HCT116 (cell line): ENCODE measurements around the gene ACTL10. TPM values are rescaled to one million over a fixed set of nuclear protein-coding genes. Genes with fewer than 3 reads are reported as not detected.
A peak's percentile ranks its signal among the peaks of the same experiment; 100 is the strongest.

Source experiments
- ATAC-seq: fragments of 200-7000 bp; cut with Tn5 transposase; 2 replicates; pipeline ENCODE4 v1.9.1; 2020; ENCODE audit warnings: mild to moderate bottlenecking, moderate library complexity
- BruUV-seq: library from RNA; stranded (reverse); fragments of 400-500 nt; replicated peaks from 2 replicates; lab custom pipeline; 2021; lab: Mats Ljungman, UMichigan
- CTCF ChIA-PET: fragments of 300-600 bp; sonication (Branson Sonifier 250); formaldehyde crosslinking; loops from one replicate; lab custom pipeline; 2021; ENCODE audit warnings: antibody characterized with exemption; lab: Charles Lee
- POLR2A ChIA-PET: fragments of 300-600, 350-600 bp; sonication (Branson Sonifier 250); formaldehyde crosslinking; loops from one replicate; lab custom pipeline; 2021; ENCODE audit warnings: antibody characterized with exemption; lab: Charles Lee
- RAD21 ChIA-PET, 2 experiments: fragments of 300-600 bp; sonication (Branson Sonifier 250); formaldehyde crosslinking; loops; one replicate each; lab custom pipeline; 2023; ENCODE audit warnings: low total read pairs in 2 of 2; ENCODE audit not compliant: uncharacterized antibody in 2 of 2, unreplicated experiment in 2 of 2, low non-redundant PET in 1 of 2; lab: Charles Lee
- DNase-seq: peaks from one replicate; pipeline ENCODE4 v3.0.0-alpha.2; 2010; ENCODE audit warnings: low read depth, low spot score
- H2AFZ ChIP-seq: fragments of 200-600 bp; shearing (Covaris generic), sonication (generic); 2 replicates; pipeline ENCODE4 v1.6.1; 2017; ENCODE audit warnings: low read depth, mixed run types, mixed read lengths, antibody characterized with exemption, low read length; ENCODE audit not compliant: poor library complexity, severe bottlenecking
- H3K27ac ChIP-seq: 2 replicates; pipeline ENCODE4 v1.5.1; 2012; ENCODE audit warnings: low read depth, low read length
- H3K27me3 ChIP-seq: fragments of 200-600 bp; sonication (generic); 2 replicates; pipeline ENCODE4 v1.6.1; 2016; ENCODE audit warnings: mixed run types, low read length, mixed read lengths; ENCODE audit not compliant: insufficient read depth
- H3K36me3 ChIP-seq, 2 experiments: fragments of 200-500 bp in 1 of 2; fragments of 200-600 bp in 1 of 2; sonication (Bioruptor generic) in 1 of 2; sonication (generic) in 1 of 2; 2 replicates each; pipeline versions ENCODE4 v1.5.1 to v1.6.1; 2014 to 2016; ENCODE audit warnings: low read length in 2 of 2, inconsistent platforms in 1 of 2, mixed read lengths in 1 of 2, mixed run types in 1 of 2; ENCODE audit not compliant: insufficient read depth in 2 of 2, control insufficient read depth in 1 of 2
- H3K4me1 ChIP-seq, 2 experiments: fragments of 200-600 bp in 1 of 2; sonication (generic) in 1 of 2; 2 replicates each; pipeline versions ENCODE4 v1.5.1 to v1.6.1; 2012 to 2017; ENCODE audit warnings: low read length in 2 of 2, inconsistent platforms in 1 of 2, mild to moderate bottlenecking in 1 of 2, mixed read lengths in 1 of 2, mixed run types in 1 of 2, moderate library complexity in 1 of 2; ENCODE audit not compliant: insufficient read depth in 2 of 2, control insufficient read depth in 1 of 2
- H3K4me2 ChIP-seq: fragments of 200-600 bp; sonication (generic); 2 replicates; pipeline ENCODE4 v1.6.1; 2017; ENCODE audit warnings: mixed run types, low read length, mixed read lengths
- H3K4me3 ChIP-seq, 2 experiments: fragments of 200-600 bp in 1 of 2; sonication (generic) in 1 of 2; replicated peaks in 1 of 2; 2 replicates each; pipeline ENCODE4 v1.5.1; 2011 to 2016; ENCODE audit warnings: low read length in 2 of 2, control low read depth in 1 of 2, low read depth in 1 of 2, mild to moderate bottlenecking in 1 of 2, mixed read lengths in 1 of 2, mixed run types in 1 of 2
- H3K79me2 ChIP-seq: fragments of 200-600 bp; sonication (generic); 2 replicates; pipeline ENCODE4 v1.6.1; 2017; ENCODE audit warnings: mild to moderate bottlenecking, mixed run types, low read length, moderate library complexity, mixed read lengths; ENCODE audit not compliant: insufficient read depth
- H3K9ac ChIP-seq: fragments of 200-600 bp; sonication (generic); 2 replicates; pipeline ENCODE4 v1.6.1; 2016; ENCODE audit warnings: low read length, mixed read lengths
- H3K9me2 ChIP-seq: fragments of 200-600 bp; sonication (generic), shearing (Covaris generic); 2 replicates; pipeline ENCODE4 v1.6.1; 2017; ENCODE audit warnings: mixed run types, mild to moderate bottlenecking, moderate library complexity; ENCODE audit not compliant: insufficient read depth
- H3K9me3 ChIP-seq, 2 experiments: fragments of 200-500 bp in 1 of 2; fragments of 200-600 bp in 1 of 2; sonication (Bioruptor generic) in 1 of 2; sonication (generic) in 1 of 2; 2 replicates each; pipeline ENCODE4 v1.6.1; 2014 to 2017; ENCODE audit warnings: low read length in 2 of 2, mixed read lengths in 2 of 2, inconsistent platforms in 1 of 2, low read depth in 1 of 2, mild to moderate bottlenecking in 1 of 2, mixed run types in 1 of 2, moderate library complexity in 1 of 2; ENCODE audit not compliant: control insufficient read depth in 1 of 2, insufficient read depth in 1 of 2
- H4K20me1 ChIP-seq: fragments of 200-600 bp; sonication (generic), shearing (Covaris generic); 2 replicates; pipeline ENCODE4 v1.6.1; 2017; ENCODE audit warnings: mixed run types, mild to moderate bottlenecking, moderate library complexity; ENCODE audit not compliant: insufficient read depth
- EGR1 ChIP-seq: IDR thresholded peaks from 2 replicates; pipeline ENCODE4 v1.6.1; 2012; ENCODE audit warnings: low read depth
- ELF1 ChIP-seq: IDR thresholded peaks from 2 replicates; pipeline ENCODE4 v1.6.1; 2012; ENCODE audit warnings: low read depth, borderline replicate concordance
- FOSL1 ChIP-seq: IDR thresholded peaks from 2 replicates; pipeline ENCODE4 v1.6.1; 2012; ENCODE audit warnings: low read depth
- POLR2AphosphoS5 ChIP-seq: IDR thresholded peaks from 2 replicates; pipeline ENCODE4 v1.6.1; 2011; ENCODE audit warnings: mild to moderate bottlenecking, low read depth, low read length, moderate library complexity
- RAD21 ChIP-seq: IDR thresholded peaks from 2 replicates; pipeline ENCODE4 v1.6.1; 2012; ENCODE audit warnings: low read depth, mild to moderate bottlenecking
- SP1 ChIP-seq: IDR thresholded peaks from 2 replicates; pipeline ENCODE4 v1.6.1; 2012; ENCODE audit warnings: low read depth
- YY1 ChIP-seq: IDR thresholded peaks from 2 replicates; pipeline ENCODE4 v1.6.1; 2011; ENCODE audit warnings: low read length, low read depth, moderate library complexity, mild to moderate bottlenecking; ENCODE audit not compliant: insufficient replicate concordance; ENCODE audit errors: extremely low read depth
- ZFX ChIP-seq: fragments of 450-650 bp; IDR thresholded peaks from 2 replicates; pipeline ENCODE4 v1.6.1; 2017
- intact Hi-C: fragments of 100-400 bp; cut with micrococcal nuclease; formaldehyde crosslinking; loops from 2 replicates; pipeline ENCODE4 v1.10.0; 2022
- total RNA-seq: library from RNA; stranded (reverse); gene quantifications from one replicate; pipeline ENCODE4 v1.2.1, GENCODE V29; 2021; ENCODE audit not compliant: unreplicated experiment
- TF ChIP-seq, protein P1 (sequence below): IDR thresholded peaks from 2 replicates; pipeline ENCODE4 v1.6.1; 2011; ENCODE audit warnings: mild to moderate bottlenecking, low read length, moderate library complexity; ENCODE audit not compliant: insufficient replicate concordance; ENCODE audit errors: extremely low read depth
- TF ChIP-seq, protein P2 (sequence below): IDR thresholded peaks from 2 replicates; pipeline ENCODE4 v1.6.1; 2012

Gene ACTL10
- total RNA-seq, 1 experiment from 2014 or later = 0.22 TPM

DNA sequence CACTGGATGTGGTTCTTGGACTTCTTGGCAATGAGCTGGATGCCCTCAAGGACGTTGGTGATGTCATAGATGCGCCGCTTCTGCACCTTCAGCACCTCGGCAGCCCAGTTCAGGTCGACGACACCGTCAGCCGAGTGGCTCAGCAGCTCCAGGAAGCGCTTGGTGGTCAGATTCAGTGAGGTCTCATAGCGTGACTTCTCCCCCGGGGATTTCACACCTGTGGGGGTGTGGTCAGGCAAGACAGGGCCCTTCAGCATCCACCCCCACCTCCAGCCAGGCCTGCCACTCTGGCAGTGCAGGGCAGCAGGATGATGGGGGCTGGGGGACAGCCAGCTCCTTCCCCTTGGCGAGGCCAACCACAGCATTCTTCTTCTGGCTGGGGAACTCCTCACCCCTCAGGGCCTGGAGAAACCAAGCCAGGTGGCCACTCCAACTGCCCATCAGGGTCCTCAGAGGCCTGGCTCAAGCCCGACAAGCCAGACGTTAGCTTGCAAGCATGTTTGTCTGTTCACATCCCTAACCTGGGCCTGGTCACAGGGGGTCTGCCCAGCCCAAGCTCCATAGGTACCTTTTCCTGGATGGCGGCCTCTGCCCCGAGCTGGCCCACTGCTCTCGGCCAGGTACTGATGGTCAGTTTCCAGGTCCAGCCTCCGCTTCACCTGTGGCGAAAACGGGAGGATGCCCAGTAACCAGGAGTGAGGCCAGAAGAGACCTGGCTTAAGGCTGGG is 13.2 kb downstream of the ACTL10 start:
- no TSS peak for BruUV-seq
- Histone ChIP-seq H2AFZ (no peak overlapping the region), H3K9me3 (no peaks in the 10 kb centered on the region), H3K79me2 (peaks cover 25% of the 10 kb centered on the region), H3K9ac (no peak overlapping the region), H3K4me2 (no peak overlapping the region), H3K9me2 (no peaks in the 10 kb centered on the region), H3K27ac (peak overlapping the region; percentile 50; the same call in 1 of the 2 replicates), H3K4me3 (no peak overlapping the region), H3K36me3 (peaks cover 0 to 5% of the 10 kb centered on the region in 2 experiments; a peak in 2 of 4 replicates), H4K20me1 (no peaks in the 10 kb centered on the region), H3K4me1 (peaks cover 11 to 18% of the 10 kb centered on the region in 2 experiments), H3K27me3 (no peaks in the 10 kb centered on the region)
- no peak for DNase-seq
- TF ChIP-seq ZFX (no peak), POLR2AphosphoS5 (no peak), ELF1 (no peak), FOSL1 (no peak), EGR1 (no peak), YY1 (no peak), SP1 (no peak), RAD21 (no peak)
- TF ChIP-seq, protein P1, sequence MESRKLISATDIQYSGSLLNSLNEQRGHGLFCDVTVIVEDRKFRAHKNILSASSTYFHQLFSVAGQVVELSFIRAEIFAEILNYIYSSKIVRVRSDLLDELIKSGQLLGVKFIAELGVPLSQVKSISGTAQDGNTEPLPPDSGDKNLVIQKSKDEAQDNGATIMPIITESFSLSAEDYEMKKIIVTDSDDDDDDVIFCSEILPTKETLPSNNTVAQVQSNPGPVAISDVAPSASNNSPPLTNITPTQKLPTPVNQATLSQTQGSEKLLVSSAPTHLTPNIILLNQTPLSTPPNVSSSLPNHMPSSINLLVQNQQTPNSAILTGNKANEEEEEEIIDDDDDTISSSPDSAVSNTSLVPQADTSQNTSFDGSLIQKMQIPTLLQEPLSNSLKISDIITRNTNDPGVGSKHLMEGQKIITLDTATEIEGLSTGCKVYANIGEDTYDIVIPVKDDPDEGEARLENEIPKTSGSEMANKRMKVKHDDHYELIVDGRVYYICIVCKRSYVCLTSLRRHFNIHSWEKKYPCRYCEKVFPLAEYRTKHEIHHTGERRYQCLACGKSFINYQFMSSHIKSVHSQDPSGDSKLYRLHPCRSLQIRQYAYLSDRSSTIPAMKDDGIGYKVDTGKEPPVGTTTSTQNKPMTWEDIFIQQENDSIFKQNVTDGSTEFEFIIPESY = no peak
- TF ChIP-seq, protein P2, sequence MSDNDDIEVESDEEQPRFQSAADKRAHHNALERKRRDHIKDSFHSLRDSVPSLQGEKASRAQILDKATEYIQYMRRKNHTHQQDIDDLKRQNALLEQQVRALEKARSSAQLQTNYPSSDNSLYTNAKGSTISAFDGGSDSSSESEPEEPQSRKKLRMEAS = no peak
- ChIA-PET CTCF (interaction anchor here (1.1 kb wide), 1 partner anchor 11 kb away, joined by 3 read pairs; no protein-coding TSS in a partner anchor), POLR2A (no interaction called here), RAD21 (no interaction called here)
- no peak for ATAC-seq
- intact Hi-C loops = no loop called here
